ENCODE measurements around the gene TPM1.
A peak's percentile ranks its signal among the peaks of the same experiment; 100 is the strongest.

Gene TPM1

GRCh38 chr15:63006032-63006878 is 36.3 kb upstream of the TPM1 start:
- Histone ChIP-seq H3K27ac (ENCODE audit: low read depth, low read length) (no peak overlapping the region), H2BK5ac (ENCODE audit: low read length) (no peak overlapping the region), H3K18ac (ENCODE audit: low read length) (no peak overlapping the region), H3K23ac (ENCODE audit: low read length) (no peak overlapping the region), H3K4me3 (ENCODE audit: low read length) (no peak overlapping the region), H3K4ac (ENCODE audit: low read depth, low read length) (no peak overlapping the region), H2BK15ac (replicated peaks; ENCODE audit: low read depth) (no peak overlapping the region), H4K8ac (ENCODE audit: low read depth, low read length) (no peak overlapping the region), H3K27me3 (ENCODE audit: insufficient read depth, low read length, poor library complexity) (no peaks in the 10 kb centered on the region), H3K79me1 (ENCODE audit: low read length) (no peaks in the 10 kb centered on the region), H3K9ac (ENCODE audit: low read length) (no peak overlapping the region), H2BK120ac (ENCODE audit: low read depth, low read length) (no peak overlapping the region), H3K56ac (ENCODE audit: low read length) (no peak overlapping the region), H3K4me2 (ENCODE audit: low read length) (no peak overlapping the region), H3K79me2 (ENCODE audit: control insufficient read depth, insufficient read depth, low read length) (no peaks in the 10 kb centered on the region), H4K5ac (ENCODE audit: low read length) (no peak overlapping the region), H2AK5ac (ENCODE audit: low read length) (no peak overlapping the region), H3K4me1 (ENCODE audit: control insufficient read depth, low read depth, low read length) (no peaks in the 10 kb centered on the region), H3K36me3 (ENCODE audit: control insufficient read depth, insufficient read depth, low read length) (no peaks in the 10 kb centered on the region)
- WGBS (ENCODE audit: extremely low coverage, insufficient coverage, low lambda C conversion rate) = no CpG with 5 or more reads among the region's 8 CpGs
- peak; percentile 53 for DNase-seq

GRCh38 chr15:63008333-63009049 is 34.1 kb upstream of the TPM1 start:
- Histone ChIP-seq H3K56ac (ENCODE audit: low read length) (no peak overlapping the region), H3K4me2 (ENCODE audit: low read length) (no peak overlapping the region), H4K5ac (ENCODE audit: low read length) (no peak overlapping the region), H3K4me3 (ENCODE audit: low read length) (no peak overlapping the region), H2AK5ac (ENCODE audit: low read length) (no peak overlapping the region), H3K4ac (ENCODE audit: low read depth, low read length) (no peak overlapping the region), H3K79me2 (ENCODE audit: control insufficient read depth, insufficient read depth, low read length) (no peaks in the 10 kb centered on the region), H3K9ac (ENCODE audit: low read length) (no peak overlapping the region), H2BK5ac (ENCODE audit: low read length) (no peak overlapping the region), H3K27ac (ENCODE audit: low read depth, low read length) (no peak overlapping the region), H3K79me1 (ENCODE audit: low read length) (no peaks in the 10 kb centered on the region), H3K36me3 (ENCODE audit: control insufficient read depth, insufficient read depth, low read length) (no peaks in the 10 kb centered on the region), H3K18ac (ENCODE audit: low read length) (no peak overlapping the region), H2BK120ac (ENCODE audit: low read depth, low read length) (no peak overlapping the region), H4K8ac (ENCODE audit: low read depth, low read length) (no peak overlapping the region), H2BK15ac (replicated peaks; ENCODE audit: low read depth) (no peak overlapping the region), H3K23ac (ENCODE audit: low read length) (no peak overlapping the region), H3K27me3 (ENCODE audit: insufficient read depth, low read length, poor library complexity) (no peaks in the 10 kb centered on the region), H3K4me1 (ENCODE audit: control insufficient read depth, low read depth, low read length) (no peaks in the 10 kb centered on the region)
- WGBS (ENCODE audit: extremely low coverage, insufficient coverage, low lambda C conversion rate) = no CpG with 5 or more reads among the region's 6 CpGs
- DNase-seq = no peak

- Histone ChIP-seq H2BK120ac (ENCODE audit: low read depth, low read length) (no peak overlapping the region), H3K23ac (ENCODE audit: low read length) (no peak overlapping the region), H2AK5ac (ENCODE audit: low read length) (no peak overlapping the region), H3K56ac (ENCODE audit: low read length) (no peak overlapping the region), H3K4me2 (ENCODE audit: low read length) (no peak overlapping the region), H3K4me3 (ENCODE audit: low read length) (no peak overlapping the region), H3K4ac (ENCODE audit: low read depth, low read length) (no peak overlapping the region), H3K9ac (ENCODE audit: low read length) (no peak overlapping the region), H3K79me2 (ENCODE audit: control insufficient read depth, insufficient read depth, low read length) (no peaks in the 10 kb centered on the region), H3K27ac (ENCODE audit: low read depth, low read length) (no peak overlapping the region), H2BK15ac (replicated peaks; ENCODE audit: low read depth) (no peak overlapping the region), H3K36me3 (ENCODE audit: control insufficient read depth, insufficient read depth, low read length) (no peaks in the 10 kb centered on the region), H3K79me1 (ENCODE audit: low read length) (no peaks in the 10 kb centered on the region), H3K4me1 (ENCODE audit: control insufficient read depth, low read depth, low read length) (no peaks in the 10 kb centered on the region), H3K27me3 (ENCODE audit: insufficient read depth, low read length, poor library complexity) (no peaks in the 10 kb centered on the region), H3K18ac (ENCODE audit: low read length) (no peak overlapping the region), H4K5ac (ENCODE audit: low read length) (no peak overlapping the region), H4K8ac (ENCODE audit: low read depth, low read length) (no peak overlapping the region), H2BK5ac (ENCODE audit: low read length) (no peak overlapping the region)
- no peak for DNase-seq
- WGBS (ENCODE audit: extremely low coverage, insufficient coverage, low lambda C conversion rate) = no CpG with 5 or more reads among the region's 3 CpGs
Observed at GRCh38 chr15:63010386-63010785, 32.2 kb upstream of the TPM1 start.

GRCh38 chr15:63010920-63011693 is 31.4 kb upstream of the TPM1 start:
- H2BK15ac ChIP-seq (replicated peaks; ENCODE audit: low read depth) = no peak overlapping the region
- no peak overlapping the region for H4K5ac ChIP-seq (ENCODE audit: low read length)
- no peaks in the 10 kb centered on the region for H3K79me1 ChIP-seq (ENCODE audit: low read length)
- H3K23ac ChIP-seq (ENCODE audit: low read length) = no peak overlapping the region
- no peak overlapping the region for H3K9ac ChIP-seq (ENCODE audit: low read length)
- no peak overlapping the region for H2BK5ac ChIP-seq (ENCODE audit: low read length)
- no peaks in the 10 kb centered on the region for H3K79me2 ChIP-seq (ENCODE audit: control insufficient read depth, insufficient read depth, low read length)
- no peak overlapping the region for H3K4ac ChIP-seq (ENCODE audit: low read depth, low read length)
- DNase-seq = no peak
- no peak overlapping the region for H3K4me2 ChIP-seq (ENCODE audit: low read length)
- H3K18ac ChIP-seq (ENCODE audit: low read length) = no peak overlapping the region
- H3K56ac ChIP-seq (ENCODE audit: low read length) = no peak overlapping the region
- no peaks in the 10 kb centered on the region for H3K4me1 ChIP-seq (ENCODE audit: control insufficient read depth, low read depth, low read length)
- no peak overlapping the region for H3K4me3 ChIP-seq (ENCODE audit: low read length)
- no peak overlapping the region for H3K27ac ChIP-seq (ENCODE audit: low read depth, low read length)
- H4K8ac ChIP-seq (ENCODE audit: low read depth, low read length) = no peak overlapping the region
- no CpG with 5 or more reads among the region's 7 CpGs for WGBS (ENCODE audit: extremely low coverage, insufficient coverage, low lambda C conversion rate)
- H2BK120ac ChIP-seq (ENCODE audit: low read depth, low read length) = no peak overlapping the region
- H3K36me3 ChIP-seq (ENCODE audit: control insufficient read depth, insufficient read depth, low read length) = no peaks in the 10 kb centered on the region
- H3K27me3 ChIP-seq (ENCODE audit: insufficient read depth, low read length, poor library complexity) = no peaks in the 10 kb centered on the region
- no peak overlapping the region for H2AK5ac ChIP-seq (ENCODE audit: low read length)

GRCh38 chr15:63012444-63012843 is 30.1 kb upstream of the TPM1 start:
- H2AK5ac ChIP-seq (ENCODE audit: low read length) = no peak overlapping the region
- H3K36me3 ChIP-seq (ENCODE audit: control insufficient read depth, insufficient read depth, low read length) = no peaks in the 10 kb centered on the region
- H3K79me2 ChIP-seq (ENCODE audit: control insufficient read depth, insufficient read depth, low read length) = no peaks in the 10 kb centered on the region
- H3K18ac ChIP-seq (ENCODE audit: low read length) = no peak overlapping the region
- H4K5ac ChIP-seq (ENCODE audit: low read length) = no peak overlapping the region
- no peak overlapping the region for H3K23ac ChIP-seq (ENCODE audit: low read length)
- no peak overlapping the region for H3K9ac ChIP-seq (ENCODE audit: low read length)
- no peak overlapping the region for H3K27ac ChIP-seq (ENCODE audit: low read depth, low read length)
- no peak overlapping the region for H4K8ac ChIP-seq (ENCODE audit: low read depth, low read length)
- H3K4ac ChIP-seq (ENCODE audit: low read depth, low read length) = no peak overlapping the region
- H3K4me2 ChIP-seq (ENCODE audit: low read length) = no peak overlapping the region
- no peak for DNase-seq
- WGBS (ENCODE audit: extremely low coverage, insufficient coverage, low lambda C conversion rate) = no CpG with 5 or more reads among the region's 6 CpGs
- H3K79me1 ChIP-seq (ENCODE audit: low read length) = no peaks in the 10 kb centered on the region
- no peaks in the 10 kb centered on the region for H3K27me3 ChIP-seq (ENCODE audit: insufficient read depth, low read length, poor library complexity)
- no peak overlapping the region for H2BK5ac ChIP-seq (ENCODE audit: low read length)
- no peak overlapping the region for H2BK15ac ChIP-seq (replicated peaks; ENCODE audit: low read depth)
- H2BK120ac ChIP-seq (ENCODE audit: low read depth, low read length) = no peak overlapping the region
- H3K4me1 ChIP-seq (ENCODE audit: control insufficient read depth, low read depth, low read length) = no peaks in the 10 kb centered on the region
- H3K56ac ChIP-seq (ENCODE audit: low read length) = no peak overlapping the region
- no peak overlapping the region for H3K4me3 ChIP-seq (ENCODE audit: low read length)

All from mesendoderm (in vitro differentiated cells).